ENCODE results near the gene SASS6.

SASS6 gene

DNA sequence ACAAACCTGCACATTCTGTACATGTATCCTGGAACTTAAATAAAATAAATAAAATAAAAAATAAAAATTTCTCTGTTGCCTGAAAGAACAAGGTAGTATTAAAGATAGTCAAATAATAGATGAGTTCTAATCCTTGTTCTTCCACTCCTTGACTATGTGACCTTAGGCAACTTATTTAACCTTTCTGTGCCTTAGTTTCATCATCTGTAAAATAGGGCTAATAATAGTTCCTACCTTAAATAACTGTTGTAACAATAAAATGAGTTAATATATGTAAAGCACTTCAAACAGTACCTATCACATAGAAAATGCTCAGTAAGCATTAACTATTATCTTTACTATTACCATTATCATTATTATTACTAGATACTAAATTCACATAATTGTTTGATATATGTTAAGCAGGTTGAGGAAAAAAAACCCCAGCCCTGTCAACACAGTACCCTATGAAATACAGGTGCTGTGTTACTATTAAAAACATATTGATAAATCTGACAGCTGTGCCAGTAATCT lies 23.1 kb downstream of the SASS6 start:
- no peak for DNase-seq (ENCODE audit: low spot score)

DNA sequence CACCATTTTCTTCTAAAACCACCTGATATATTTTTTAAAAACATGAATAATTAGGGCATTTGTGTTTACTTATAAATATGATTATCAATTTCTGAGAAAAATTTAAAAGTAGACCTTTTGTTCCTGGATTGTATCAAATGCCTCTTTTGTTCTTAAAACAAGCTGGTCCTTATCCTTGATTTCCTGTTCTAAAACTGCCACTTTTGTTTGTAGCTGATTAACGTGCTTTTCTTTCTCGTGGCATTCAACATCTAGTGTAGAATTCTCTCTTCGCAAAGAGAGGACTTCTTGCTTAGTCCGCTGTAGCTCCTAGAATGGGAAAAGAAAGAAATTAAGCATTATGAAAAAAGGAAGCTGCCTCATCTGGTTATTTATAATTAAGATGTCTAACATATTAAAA lies 25.0 kb downstream of the SASS6 start:
- DNase-seq (ENCODE audit: low spot score): no peak

DNA sequence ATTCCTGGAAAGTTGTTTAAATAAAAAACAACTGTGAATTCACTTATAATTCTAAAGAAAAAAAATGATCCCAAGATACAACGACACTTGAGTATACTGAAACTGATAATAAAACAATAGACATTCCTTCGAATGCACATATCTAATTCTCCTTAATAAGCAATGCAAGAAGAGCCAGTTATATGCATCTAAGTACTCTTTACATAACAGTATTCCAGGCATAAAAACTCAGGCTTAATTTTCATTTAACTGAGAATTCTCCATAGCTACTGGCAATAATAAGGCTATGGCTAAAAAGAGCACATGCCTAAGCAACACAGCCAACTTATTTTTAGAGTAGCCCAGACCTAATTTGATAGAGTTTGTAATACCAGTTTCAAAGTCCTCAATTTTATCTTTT lies 31.2 kb downstream of the SASS6 start:
- no peak for DNase-seq (ENCODE audit: low spot score)

DNA sequence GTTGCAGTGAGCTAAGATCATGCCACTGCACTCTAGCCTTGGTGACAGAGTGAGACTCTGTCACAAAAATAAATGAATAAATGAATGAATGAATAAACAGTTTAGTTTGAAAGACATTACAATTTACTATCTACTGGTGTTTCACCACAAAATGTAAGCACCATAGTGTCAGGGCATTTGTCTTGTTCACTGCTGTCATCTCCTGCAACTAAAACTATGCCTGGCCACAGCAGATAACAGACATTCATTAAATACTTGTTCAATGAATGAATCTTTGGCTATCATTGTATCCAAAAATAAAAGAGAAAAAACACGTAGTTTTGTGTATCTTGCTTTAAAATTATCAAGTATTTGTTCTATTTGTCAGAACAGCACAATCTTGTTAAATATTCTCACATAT lies 32.5 kb downstream of the SASS6 start:
- DNase-seq (ENCODE audit: low spot score): no peak

DNA sequence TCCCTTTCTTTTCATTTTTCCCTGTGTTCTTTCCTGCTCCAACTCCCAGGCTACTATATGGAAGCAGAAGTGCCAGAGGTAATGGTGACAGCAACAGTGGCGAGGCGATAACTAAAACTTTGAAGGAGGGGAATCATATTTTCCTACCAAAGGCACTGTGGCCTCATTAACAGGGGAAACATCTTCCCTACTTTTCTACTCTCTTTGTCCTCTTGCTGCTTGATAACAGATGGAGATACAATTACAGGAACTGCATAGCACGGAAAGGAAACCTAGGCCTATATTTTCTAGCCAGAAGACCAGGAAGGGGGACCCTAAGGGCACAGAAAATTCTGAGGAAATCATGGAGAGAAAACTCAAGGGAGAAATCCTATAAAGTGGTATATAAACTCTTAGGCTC lies 42.3 kb downstream of the SASS6 start:
- no peak for DNase-seq (ENCODE audit: low spot score)

DNA sequence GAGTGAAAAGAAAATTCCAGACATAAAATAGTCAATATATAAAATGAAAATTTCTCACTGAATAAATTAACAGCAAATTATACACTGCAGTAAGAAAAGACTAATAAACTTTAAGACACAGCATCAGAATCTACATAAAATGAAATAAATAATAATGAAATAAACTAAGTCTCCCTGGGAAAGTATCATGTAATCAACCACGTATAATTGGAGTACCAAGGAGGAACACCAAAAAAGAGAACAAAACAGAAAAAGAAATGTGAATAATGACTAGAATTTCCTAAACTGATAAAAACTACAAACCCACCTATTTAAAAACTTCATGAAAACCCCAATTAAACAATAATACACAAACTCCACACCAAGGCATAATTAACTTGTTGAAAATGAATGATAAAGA lies 43.6 kb downstream of the SASS6 start:
- DNase-seq (ENCODE audit: low spot score): no peak

DNA sequence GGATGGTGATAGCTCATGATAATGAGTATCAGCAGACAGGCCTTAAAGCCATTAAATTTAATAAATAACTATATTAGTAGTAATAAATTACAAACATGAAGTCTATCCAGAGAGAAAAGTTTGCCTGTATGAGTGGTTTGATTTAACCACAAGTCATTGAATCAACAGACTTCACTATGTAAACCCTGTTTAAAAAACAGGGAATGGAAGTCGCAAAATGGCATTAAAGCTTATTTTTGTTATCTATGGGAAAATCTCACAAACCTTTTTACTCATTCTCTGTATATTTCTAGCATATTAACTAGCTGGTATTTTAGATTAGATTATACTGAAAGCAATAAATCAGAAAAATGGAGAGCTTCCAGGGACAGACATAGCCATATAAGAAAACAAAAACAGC lies 45.3 kb downstream of the SASS6 start:
- no peak for DNase-seq (ENCODE audit: low spot score)

DNA sequence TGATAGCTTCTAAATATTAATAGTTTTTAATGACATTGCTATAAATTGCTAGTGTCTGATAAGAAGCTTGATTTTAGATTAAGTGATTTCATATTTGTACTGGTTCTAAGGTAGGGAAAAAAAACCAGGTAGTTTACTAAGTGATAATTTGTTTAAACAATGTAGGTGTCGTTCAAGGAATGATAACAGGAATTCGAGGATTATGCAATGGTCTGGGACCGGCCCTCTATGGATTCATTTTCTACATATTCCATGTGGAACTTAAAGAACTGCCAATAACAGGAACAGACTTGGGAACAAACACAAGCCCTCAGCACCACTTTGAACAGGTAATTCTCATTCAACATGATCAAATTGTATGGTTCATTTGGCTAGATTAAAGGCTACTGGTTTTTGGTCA lies 52.4 kb downstream of the SASS6 start:
- DNase-seq (ENCODE audit: low spot score): no peak

DNA sequence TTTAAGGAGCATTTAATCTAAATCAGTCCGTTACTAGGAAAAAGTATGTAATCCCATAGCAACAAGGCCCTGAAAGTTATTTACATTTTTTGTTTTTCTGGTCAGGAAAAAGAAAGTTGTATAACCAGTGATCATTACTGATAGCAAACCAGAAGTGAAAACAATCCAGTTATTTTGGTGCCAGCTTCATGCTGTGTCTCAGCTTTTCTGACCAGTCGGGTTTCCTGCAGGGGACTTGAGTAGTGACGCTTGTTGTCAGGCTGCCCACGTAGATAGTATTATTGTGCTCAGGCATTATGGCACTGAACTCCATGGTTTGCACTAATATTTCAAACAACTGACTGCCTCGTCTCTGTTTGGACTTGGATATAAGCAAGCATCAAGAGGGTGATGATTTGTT lies 55.2 kb downstream of the SASS6 start:
- no peak for DNase-seq (ENCODE audit: low spot score)

DNA sequence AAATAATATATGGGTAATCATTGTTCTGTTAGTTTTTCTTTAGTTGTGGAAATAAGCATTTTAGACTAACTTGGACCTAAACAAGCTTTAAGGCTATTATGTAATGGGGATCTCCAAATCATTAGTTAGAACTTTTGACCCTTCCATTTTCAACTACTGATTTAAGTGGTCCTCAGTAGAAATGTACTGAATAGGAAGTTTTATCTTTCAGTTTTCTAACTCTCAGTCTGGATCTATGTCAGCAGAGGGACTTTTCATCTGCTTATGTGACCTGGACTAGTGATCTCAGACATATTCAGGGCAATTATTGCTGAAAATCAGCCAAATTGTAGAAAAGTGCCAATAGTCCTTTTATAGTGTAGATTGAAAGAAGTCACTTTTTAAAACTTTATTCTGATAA lies 56.0 kb downstream of the SASS6 start:
- no peak for DNase-seq (ENCODE audit: low spot score)

DNA sequence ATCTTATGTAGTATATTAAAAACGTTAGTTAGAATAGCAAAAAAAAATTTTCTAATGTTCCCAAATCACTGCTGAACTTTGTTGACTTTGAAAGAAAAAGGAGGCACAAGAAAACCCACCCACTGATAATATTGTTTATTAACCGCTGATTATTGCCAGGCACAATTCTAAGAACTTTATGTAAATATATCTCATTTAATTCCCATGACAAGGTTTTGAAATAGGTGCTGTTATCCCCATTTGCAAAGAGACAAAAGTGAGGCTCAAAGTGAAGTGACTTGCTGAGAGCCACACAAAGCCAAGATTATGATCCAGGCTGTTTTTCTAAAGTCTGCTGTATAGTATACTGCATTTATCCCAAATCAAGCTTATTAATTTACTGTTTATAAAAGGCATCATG lies 56.4 kb downstream of the SASS6 start:
- no peak for DNase-seq (ENCODE audit: low spot score)

DNA sequence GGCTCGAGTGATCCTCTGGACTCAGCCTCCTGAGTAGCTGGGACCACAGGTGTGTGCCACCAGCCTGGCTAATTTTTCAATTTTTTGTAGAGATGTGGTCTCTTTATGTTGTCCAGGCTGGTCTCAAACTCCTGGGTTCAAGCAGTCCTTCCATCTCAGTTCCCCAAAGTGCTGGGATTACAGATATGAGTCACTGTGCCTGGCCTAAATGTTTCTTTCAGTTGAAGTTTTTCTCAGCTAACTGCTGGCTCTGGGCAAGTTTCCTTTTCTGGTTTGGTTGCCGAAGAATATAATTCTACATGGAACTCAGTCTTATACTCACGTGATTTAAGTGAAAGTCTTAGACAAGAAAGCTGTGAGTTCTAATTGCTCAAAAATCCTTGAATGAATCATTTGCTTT lies 57.0 kb downstream of the SASS6 start:
- no peak for DNase-seq (ENCODE audit: low spot score)

DNA sequence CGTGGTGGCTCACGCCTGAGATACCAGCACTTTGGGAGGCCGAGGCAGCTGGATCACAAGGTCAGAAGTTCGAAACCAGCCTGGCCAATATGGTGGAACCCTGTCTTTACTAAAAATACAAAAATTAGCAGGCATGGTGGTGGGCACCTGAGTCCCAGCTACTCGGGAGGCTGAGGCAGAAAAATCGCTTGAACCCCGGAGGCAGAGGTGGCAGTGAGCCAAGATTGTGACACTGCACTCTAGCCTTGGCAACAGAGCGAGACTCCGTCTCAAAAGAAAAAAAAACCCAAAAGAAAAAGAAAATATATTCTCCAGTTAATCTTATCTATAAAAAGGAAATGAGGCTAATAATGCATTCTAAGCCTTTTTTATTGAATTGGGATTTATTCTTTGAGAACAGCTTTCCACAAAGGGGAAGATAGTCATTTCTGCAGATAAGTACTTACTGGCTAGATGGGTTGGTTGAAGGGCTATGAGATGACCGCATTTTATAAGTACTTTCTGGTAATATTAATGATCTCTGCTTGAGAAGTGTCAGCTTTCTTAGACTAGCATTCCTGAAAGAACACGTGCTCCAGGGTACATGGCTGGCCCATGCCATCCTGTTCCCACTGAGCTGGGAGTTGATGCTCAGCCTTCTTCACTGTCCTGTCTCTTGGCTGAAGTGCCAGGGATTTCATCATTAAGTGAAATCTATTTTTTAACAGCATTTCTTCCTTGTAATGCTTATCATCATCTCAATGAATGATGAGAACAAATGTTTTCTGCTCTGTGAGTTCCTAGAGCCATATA lies 57.9 kb downstream of the SASS6 start:
- peak; percentile 4 for DNase-seq (ENCODE audit: low spot score)

DNA sequence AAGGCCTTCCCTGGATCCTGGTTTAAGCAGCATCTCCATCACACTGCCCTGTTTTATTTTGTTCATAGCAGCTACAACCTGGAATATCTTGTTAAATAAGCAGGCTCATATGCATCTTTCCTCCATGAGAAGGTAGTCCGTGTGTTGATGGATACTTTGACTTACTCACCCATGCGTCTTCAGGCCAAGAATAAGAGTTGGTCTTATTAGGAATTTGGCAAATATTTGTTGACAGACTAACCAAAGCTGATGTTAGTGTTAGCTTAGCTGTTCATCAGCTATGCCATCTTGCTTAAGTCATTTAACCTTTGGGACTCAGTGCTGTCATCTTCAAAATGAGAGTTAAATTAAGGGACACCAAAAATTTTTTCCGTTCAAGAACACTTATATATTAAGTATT lies 59.2 kb downstream of the SASS6 start:
- DNase-seq (ENCODE audit: low spot score): no peak

DNA sequence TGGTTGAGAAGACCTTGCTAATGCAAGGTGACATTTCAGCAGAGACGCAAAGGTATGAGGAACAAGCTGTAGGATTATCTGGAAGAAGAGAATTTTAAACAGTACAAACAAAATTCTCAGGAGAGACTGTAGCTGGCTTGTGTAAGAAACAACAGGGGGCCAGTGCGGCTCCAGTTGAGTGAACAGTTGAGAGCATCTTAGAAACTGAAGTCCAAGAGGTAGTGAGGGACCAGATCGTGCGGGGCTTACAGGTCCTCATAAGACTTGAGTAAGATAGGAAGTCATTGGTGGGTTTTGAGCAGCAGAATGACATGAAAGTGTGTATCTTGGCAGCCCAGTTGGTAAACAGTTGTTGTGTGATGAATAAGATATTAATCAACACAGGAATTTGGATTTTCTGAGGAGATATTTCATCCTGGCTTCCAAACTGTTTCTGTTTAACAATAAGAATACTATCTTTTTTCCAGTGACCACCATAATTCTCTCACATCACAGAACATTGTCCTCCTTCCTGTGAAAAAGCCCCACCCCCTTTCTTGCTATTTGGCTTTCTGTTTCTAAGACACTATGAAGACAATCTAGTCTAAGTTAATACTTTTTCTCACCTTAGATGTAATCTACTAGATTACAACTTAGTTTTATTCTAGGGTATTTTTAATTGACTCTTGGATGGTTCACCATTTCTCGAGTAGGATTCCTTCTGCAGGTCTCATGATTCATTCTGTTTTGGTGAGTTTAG lies 62.4 kb downstream of the SASS6 start:
- DNase-seq (ENCODE audit: low spot score): no peak

DNA sequence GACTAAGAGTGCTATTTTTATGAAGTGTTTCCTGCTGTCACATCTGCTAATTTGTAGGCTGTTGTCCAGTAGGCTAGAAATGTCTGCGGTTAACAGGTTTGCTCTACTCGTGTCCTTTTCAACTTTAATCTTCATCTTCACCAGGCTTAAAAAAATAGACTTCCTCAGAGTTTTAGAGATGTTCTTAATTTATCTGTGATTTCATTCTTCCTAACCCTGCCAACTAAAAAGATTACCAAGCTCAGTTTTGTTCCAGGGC lies 66.8 kb downstream of the SASS6 start:
- no peak for DNase-seq (ENCODE audit: low spot score)

DNA sequence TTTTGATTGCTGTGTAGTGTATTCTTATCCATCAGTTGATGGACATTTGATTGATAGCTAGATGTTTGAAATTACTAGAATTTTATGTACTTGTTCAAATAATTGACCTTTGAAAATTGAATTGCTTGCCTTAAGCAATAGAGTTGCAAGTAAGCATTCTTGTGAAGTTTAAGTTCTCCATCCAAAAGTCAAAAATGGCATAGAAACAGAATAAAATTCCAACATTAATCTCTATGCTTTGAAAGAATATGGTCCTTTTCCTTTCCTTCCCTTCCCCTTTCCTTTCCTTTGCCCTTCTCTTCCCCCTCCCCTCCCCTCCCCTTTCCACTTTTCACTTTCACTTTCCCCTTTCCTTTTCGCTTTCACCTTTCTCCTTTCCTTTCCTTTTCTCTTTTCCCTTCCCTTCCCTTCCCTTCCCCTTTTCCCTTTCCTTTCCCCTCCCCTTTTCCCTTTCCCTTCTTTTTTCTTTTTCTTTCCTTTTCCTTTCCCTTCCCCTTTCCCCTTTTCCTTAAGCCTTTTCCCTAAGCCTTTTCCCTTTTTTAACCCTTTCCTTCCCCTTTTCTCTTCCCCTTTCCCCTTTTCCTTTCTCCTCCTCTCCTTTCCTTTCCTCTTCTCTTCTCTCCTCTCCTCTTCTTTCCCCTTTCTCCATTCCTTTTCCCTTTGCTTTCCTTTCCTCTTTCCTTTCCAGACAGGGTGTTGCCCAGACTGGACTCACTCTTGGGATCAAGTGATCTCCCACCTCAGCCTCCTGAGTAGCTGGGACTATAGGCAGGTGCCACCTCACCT lies 67.4 kb downstream of the SASS6 start:
- DNase-seq (ENCODE audit: low spot score): no peak

DNA sequence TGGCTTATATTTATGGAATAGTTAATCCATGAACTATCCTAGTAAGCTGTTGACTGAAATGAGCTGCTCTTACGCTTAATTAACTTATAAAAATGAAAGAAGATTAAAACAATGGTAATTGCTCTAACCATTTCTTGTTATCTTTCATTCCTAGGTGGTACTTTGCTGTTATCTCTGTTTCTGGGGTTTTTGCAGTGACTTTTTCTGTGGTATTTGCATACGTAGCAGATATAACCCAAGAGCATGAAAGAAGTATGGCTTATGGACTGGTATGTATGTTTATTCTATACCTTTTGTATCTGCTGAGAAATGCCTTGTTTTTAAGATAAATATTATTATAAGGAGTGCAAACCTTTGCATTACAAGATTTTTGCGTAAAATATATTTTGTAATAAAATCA lies 71.0 kb downstream of the SASS6 start:
- no peak for DNase-seq (ENCODE audit: low spot score)

DNA sequence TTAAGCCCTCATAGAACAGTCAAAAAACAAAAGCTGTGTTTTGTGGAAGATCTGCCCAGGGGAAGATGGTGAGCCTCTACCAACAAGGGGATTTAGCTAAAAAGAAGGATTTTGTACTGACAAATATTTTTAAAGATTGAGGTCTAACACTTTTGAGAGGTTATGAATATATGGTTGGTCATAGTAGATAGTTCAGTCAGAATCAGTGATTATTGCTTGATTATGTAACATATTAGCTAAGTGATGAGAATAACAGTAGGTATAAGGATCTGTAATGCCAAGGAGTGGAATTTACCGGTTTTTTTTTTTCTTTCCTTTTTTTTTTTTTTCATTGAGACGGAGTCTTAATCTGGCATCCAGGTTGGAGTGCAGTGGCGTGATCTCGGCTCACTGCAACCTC lies 79.0 kb downstream of the SASS6 start:
- DNase-seq (ENCODE audit: low spot score): no peak

DNA sequence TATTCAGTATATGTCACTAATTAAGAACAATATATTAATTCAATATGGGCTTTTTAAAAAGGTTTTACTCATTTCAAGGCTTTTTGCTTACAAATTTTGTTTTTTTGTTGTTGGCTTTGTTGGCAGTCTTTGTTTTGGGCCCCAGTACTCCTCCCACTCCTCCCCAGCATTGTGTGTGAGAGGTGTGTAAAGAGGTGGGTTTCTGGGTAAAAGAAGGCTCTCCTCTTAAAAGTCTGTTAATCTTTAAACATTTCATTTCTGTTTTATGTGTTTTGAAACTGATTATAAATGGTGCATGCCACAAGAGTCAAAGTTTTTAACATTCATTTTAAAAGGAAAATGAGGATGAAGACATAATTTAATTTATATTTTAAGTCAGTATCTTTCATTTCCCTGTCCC lies 79.6 kb downstream of the SASS6 start:
- DNase-seq (ENCODE audit: low spot score): no peak

DNA sequence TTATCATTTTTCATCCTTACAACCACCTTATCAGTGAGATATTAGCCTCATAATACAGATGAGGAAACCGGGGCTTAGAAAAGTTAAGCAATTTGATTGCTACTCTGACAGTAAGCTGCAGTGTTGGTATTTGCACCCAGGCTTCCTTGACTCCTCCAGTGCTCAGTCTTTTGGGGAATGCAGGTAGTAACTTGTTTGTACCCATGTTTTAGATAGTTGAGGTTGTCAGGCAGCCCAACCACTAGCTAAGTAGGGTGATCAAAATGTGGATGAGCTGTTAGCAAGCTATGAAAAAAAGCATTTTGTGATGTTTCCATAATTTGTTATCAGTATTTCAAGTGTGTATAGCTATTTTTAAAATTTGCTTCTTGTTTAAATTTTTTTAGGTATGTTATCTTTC lies 80.8 kb downstream of the SASS6 start:
- DNase-seq (ENCODE audit: low spot score): no peak

DNA sequence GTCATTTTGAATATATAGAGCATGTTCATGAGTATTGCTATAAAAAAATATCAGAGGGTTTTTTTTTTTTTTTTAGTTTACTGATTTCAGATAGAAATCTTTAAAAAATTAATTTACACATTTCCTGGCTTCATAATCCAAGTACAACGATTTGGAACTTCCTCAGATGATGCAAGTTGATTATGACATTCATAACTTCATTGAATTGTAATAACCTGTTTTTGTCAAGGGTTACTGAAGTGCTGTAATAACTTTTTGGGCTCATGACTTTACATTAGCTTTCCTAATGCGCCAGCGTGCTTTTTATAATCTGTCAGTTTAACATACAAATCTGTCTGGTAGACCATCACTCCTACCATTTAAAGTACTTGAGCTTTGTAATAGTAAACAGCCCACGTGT lies 81.3 kb downstream of the SASS6 start:
- no peak for DNase-seq (ENCODE audit: low spot score)

DNA sequence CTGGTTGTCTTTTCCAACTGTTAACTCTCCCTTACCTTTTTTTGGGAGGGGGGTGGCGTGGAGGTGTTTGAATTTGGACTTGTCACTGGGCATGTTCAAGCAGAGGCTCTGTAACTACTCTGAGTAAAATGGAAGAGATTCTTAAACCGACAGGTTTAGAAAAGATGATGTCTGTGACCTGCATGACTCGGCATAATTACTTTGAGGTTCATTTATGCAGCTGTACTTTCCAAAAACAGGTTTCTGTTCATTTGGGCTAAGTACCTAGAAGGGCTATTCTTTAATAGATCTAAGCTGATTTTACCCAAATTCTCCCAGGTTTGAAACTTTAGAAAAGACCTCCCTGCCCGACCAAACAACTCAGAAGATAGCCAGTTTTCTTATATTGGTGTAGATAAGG lies 82.6 kb downstream of the SASS6 start:
- DNase-seq (ENCODE audit: low spot score): no peak

All from SW480 (cell line).